ENCODE data around the gene RPL27. TPM values are rescaled to one million over a fixed set of nuclear protein-coding genes. Genes with fewer than 3 reads are reported as not detected.
"Not testable (repeated sequence)": the region's sequence is repeated elsewhere in the genome, so short reads cannot be mapped to it uniquely, and the experiment has no call there.

RPL27 gene
- total RNA-seq, 2 experiments from 2014 or later = 1,386 to 1,409 TPM

DNA sequence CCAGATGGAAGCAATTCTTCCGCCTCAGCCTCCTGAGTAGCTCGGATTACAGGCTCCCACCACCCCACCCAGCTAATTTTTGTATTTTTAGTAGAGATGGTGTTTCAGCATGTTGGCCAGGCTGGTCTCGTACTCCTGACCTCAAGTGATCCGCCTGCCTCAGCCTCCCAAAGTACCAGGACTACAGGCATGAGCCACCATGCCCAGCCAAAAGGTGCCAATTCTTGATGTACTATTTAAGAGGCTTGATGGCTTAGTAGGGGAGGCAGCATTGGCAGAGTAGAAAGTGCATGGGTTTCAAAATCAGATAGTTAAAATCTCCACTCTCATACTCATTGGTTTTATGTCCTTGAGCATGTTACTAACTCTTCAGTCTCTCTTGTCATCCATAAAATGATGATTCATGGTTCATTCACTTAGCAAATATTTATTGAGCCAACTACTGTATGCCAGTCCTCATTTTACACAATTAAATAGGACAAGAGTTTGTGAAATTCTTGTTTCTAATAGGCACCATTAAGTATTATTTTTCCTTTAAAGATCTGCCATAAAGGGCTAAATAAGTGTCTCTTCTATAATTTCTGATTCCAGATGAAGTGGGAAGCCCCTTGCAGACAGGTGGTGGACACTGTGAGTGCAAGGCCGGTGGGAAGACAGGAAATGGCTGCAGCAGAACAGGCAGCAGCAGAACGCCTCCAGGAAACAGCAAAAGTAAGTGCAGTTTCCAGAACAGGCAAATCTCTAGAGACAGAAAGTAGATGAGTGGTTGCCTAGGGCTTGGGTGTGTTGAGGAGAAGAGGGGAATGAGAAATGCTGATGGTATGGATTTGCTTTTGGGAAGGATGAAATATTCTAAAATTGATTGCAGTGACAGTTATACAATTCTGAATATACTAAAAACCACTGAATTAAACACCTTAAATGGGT lies 8.2 kb upstream of the RPL27 start:
- POLR2A ChIA-PET = no interaction called here
- CTCF ChIA-PET = no interaction called here

GRCh38 chr17:42991471-42991870 lies 6.7 kb upstream of the RPL27 start:
- ChIA-PET POLR2A (no interaction called here), CTCF (no interaction called here)

- POLR2A ChIA-PET = no interaction called here
- CTCF ChIA-PET = no interaction called here
Observed at GRCh38 chr17:42992872-42993271, 5.3 kb upstream of the RPL27 start.

DNA sequence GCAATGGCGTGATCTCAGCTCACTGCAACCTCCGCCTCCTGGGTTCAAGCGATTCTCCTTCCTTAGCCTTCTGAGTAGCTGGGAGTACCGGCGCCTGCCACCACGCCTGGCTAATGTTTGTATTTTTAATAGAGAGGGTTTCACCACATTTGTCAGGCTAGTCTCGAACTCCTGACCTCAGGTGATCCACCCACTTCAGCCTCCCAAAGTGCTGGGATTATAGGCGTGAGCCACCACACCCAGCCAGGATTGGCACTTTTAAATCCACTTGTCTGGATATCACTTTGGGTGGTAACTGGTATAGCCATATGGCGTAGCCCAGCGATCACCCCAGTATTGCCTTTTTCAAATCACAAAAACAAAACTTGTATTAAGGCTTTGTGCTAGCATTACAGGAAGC lies 4.3 kb upstream of the RPL27 start:
- CTCF ChIA-PET, POLR2A ChIA-PET: not testable (repeated sequence)

- ChIA-PET CTCF (interaction anchor here (0.6 to 1.8 kb wide), 15 partner anchors 9 to 736 kb away, joined by 3 to 8 read pairs (median 4); partner anchors contain the start of genes IFI35, PSME3, PTGES3L and RUNDC1), POLR2A (interaction anchor here (0.5 to 2.3 kb wide), 15 partner anchors 9 to 364 kb away, joined by 3 to 24 read pairs (median 5); partner anchors contain the start of genes BECN1, BRCA1, CNTD1 and COA3)
Observed at GRCh38 chr17:42997390-42997983, 732 bp upstream of the RPL27 start.

DNA sequence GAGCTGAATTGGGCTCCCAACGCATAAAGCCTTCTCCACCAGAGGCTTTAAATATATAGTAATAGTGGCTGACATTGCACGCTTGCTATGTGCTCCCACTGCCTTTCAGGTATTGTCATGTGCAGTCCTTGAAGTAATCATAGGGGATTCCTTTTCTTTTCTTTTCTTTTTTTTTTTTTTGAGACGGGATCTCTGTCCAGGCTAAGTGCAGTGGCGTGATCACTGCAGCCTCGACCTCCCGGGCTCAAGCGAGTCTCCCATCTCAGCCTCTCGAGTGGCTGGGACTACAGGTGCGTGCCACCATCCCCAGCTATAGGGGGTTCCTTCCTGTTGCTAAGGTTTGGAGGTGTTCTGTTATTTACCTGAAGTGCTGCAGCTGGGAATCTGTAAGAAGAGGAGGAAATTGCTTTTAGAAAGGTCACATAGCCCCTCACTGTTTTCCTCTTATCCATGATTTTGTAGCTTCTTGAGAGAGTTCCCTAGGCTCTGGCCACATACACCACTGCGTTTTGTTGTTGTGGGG lies 845 bp downstream of the RPL27 start:
- POLR2A ChIA-PET = interaction anchor here (0.5 to 2.3 kb wide), 9 partner anchors 8 to 440 kb away, joined by 3 to 24 read pairs (median 3); partner anchors contain the start of genes IFI35, RUNDC1 and VAT1
- CTCF ChIA-PET = interaction anchor here (1.3 to 1.8 kb wide), 5 partner anchors 8 to 166 kb away, joined by 3 to 8 read pairs (median 6); partner anchors contain the start of genes IFI35, PSME3 and RUNDC1

DNA sequence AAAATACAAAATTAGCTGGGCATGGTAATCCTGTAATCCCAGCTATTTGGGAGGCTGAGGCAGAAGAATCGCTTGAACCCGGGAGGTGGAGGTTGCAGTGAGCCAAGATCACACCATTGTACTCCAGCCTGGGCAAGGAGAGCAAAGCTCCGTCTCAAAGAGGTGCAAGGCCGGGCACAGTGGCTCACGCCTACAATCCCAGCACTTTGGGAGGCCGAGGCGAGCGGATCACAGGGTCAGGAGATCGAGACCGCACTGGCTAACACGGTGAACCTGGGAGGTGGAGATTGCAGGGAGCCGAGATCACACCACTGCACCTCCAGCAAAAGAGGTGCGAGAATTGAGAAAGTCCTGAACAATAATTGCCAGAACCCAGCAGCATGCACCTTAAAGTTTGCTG lies 2.7 kb downstream of the RPL27 start:
- POLR2A ChIA-PET = interaction anchor here (0.6 kb wide), 1 partner anchor 169 kb away, joined by 3 read pairs; no protein-coding TSS in a partner anchor
- CTCF ChIA-PET = not testable (repeated sequence)

- POLR2A ChIA-PET = interaction anchor here (0.6 kb wide), 1 partner anchor 155 kb away, joined by 3 read pairs; no protein-coding TSS in a partner anchor
Observed at GRCh38 chr17:43003542-43004172, 5.4 kb downstream of the RPL27 start.

GRCh38 chr17:43006639-43007551 lies 8.7 kb downstream of the RPL27 start, which contains the start of gene IFI35:
TSS of gene IFI35 (plus strand) at chr17:43006784. CDS start at chr17:43006948, 164 bp downstream.
- ChIA-PET CTCF (interaction anchor here (0.5 to 1.0 kb wide), 3 partner anchors 9 to 1821 kb away, joined by 3 to 8 read pairs (median 3); partner anchors contain the start of gene RPL27), POLR2A (interaction anchor here (0.5 to 2.2 kb wide), 4 partner anchors 8 to 42 kb away, joined by 3 to 13 read pairs (median 4); partner anchors contain the start of gene RPL27)

More at GRCh38 chr17:43003542-43004172, 5.4 kb downstream of the RPL27 start:
- CTCF ChIA-PET = interaction anchor here (0.8 kb wide), 1 partner anchor 99 kb away, joined by 3 read pairs; no protein-coding TSS in a partner anchor

- POLR2A ChIA-PET = no interaction called here
- CTCF ChIA-PET = no interaction called here
Observed at GRCh38 chr17:43010667-43011308, 12.6 kb downstream of the RPL27 start.

DNA sequence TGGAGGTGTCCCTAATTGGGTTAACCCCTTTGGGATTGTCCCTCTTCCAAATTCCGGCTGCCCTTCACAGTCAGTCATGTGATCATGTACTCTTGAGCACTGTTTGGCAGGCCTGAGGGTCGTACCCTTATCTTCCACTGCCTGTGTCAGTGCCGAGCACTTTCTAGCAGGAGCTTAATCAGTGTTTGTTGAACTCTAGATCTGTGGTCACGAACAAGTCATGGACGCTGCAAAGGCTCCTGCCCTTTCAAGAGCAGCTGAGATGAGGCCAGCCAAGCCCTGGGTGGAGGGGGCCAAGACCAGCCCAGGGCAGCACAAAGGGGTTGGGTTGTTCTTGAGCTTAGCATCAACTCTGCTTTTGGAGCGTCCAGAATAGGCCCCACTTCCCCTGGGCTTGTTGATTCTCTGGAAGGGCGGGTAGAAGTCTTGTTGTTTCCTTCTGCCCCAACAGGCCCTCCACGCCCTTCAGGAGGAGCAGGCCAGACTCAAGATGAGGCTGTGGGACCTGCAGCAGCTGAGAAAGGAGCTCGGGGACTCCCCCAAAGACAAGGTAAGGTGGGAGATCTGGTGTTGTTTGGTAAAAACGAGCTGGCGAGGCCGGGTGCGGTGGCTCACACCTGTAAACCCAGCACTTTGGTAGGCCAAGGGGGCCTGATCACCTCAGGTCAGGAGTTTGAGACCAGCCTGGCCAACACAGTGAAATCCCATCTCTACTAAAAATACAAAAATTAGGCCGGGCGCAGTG lies 13.7 kb downstream of the RPL27 start:
- POLR2A ChIA-PET = interaction anchor here (0.8 kb wide), 1 partner anchor 13 kb away, joined by 3 read pairs; no protein-coding TSS in a partner anchor
- CTCF ChIA-PET = interaction anchor here (0.5 kb wide), 1 partner anchor 1989 kb away, joined by 3 read pairs; no protein-coding TSS in a partner anchor

GRCh38 chr17:43013296-43013695 lies 15.1 kb downstream of the RPL27 start:
- POLR2A ChIA-PET = no interaction called here
- CTCF ChIA-PET = no interaction called here

DNA sequence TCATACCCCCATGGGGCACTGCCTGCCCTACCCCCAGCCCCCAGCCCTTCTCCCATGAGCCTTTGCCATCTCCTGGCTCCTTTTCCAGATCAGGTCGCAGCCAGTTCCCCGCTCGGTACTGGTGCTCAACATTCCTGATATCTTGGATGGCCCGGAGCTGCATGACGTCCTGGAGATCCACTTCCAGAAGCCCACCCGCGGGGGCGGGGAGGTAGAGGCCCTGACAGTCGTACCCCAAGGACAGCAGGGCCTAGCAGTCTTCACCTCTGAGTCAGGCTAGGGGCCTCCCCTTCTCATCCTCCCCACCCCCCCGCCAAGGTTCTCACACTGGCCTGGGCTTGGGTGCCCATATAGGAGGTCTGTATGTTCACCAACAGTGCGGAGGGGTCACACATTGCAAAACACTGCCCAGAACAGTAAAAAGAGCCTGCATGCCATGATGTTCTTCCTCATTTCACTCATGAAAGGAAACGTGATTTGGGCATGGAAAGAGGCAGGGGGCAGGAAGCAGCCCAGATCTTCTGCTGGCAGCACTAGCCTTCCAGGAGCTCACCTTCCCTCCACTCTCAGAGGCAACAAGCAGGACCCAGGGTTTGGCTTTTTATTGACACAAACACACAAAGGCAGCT lies 15.9 kb downstream of the RPL27 start:
- POLR2A ChIA-PET = interaction anchor here (1.0 kb wide), 1 partner anchor 16 kb away, joined by 4 read pairs; the partner anchor contains the start of gene RPL27

DNA sequence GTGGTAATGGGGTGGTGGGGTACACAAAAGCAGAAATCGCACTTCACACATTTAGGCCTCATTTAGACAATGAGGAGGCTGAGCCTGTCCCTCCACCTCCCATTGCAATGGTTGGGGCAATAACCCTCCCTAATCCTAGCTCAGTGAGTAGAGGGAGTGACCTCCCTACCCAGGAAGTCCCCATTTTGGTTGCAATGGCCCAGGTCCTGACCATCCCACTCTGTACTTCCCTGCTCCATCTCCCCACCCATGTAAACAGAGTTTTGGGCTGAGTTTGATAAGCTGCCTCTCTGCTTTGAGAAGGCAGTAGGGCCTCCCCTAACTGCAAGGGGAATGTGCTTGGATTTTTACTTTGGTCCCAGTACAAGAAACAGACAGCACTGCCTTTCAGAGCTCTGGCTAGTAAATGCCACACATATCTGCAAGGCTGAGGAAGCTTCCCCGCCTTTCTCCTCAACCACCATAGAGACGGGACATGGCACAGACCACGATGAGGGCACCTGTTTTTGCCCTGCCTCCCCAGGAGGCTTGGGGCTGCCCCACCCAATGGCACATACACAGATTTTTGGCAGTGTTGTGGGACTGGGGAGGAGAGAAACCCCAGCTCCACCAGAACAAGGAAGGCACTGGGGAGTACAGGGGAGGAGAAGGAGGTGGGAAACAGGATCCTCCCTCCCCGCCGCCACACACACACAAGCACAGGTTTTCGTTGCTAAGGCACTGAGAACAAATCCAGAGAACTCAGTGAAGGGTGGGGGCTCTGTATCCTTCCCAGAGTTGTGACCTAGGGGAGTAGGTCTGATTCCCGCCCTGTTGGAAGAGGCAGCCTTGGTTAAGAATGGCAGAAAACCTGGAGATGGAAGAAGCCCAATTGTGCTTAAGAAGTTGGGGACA lies 16.7 kb downstream of the RPL27 start:
- CTCF ChIA-PET = interaction anchor here (0.6 kb wide), 1 partner anchor 820 kb away, joined by 3 read pairs; no protein-coding TSS in a partner anchor

More for the DNA sequence above, 15.9 kb downstream of the RPL27 start:
- CTCF ChIA-PET = no interaction called here

GRCh38 chr17:43015579-43015978 lies 17.4 kb downstream of the RPL27 start:
- ChIA-PET CTCF (no interaction called here), POLR2A (interaction anchor here (1.0 kb wide), 1 partner anchor 18 kb away, joined by 4 read pairs; the partner anchor contains the start of gene RPL27)

More for the DNA sequence above, 16.7 kb downstream of the RPL27 start:
- POLR2A ChIA-PET = interaction anchor here (1.0 kb wide), 1 partner anchor 17 kb away, joined by 4 read pairs; the partner anchor contains the start of gene RPL27

All from activated CD8-positive, alpha-beta memory T cell treated with anti-CD3 and anti-CD28 coated beads for 36 hours (primary cell).